HG02885 (cell line): ENCODE measurements around the gene CFAP141.

Source experiments
- ATAC-seq: cut with Tn5 transposase; IDR thresholded peaks from one replicate; pipeline ENCODE4 v1.9.1; 2021; ENCODE audit warnings: mild to moderate bottlenecking; ENCODE audit not compliant: unreplicated experiment, poor library complexity

CFAP141 gene

GRCh38 chr1:154176337-154176736 is 29.8 kb downstream of the CFAP141 start:
- no peak for ATAC-seq

- no peak for ATAC-seq
Observed at GRCh38 chr1:154174654-154175053, 31.5 kb downstream of the CFAP141 start.

- no peak for ATAC-seq
Observed at GRCh38 chr1:154171880-154172279, 34.3 kb downstream of the CFAP141 start.

- ATAC-seq, result no peak
Observed at GRCh38 chr1:154171223-154171583, 34.9 kb downstream of the CFAP141 start.

- ATAC-seq, result no peak
Observed at GRCh38 chr1:154170547-154171222, 35.4 kb downstream of the CFAP141 start.

- no peak for ATAC-seq
Observed at GRCh38 chr1:154167461-154167860, 38.7 kb downstream of the CFAP141 start.

- ATAC-seq, result no peak
Observed at GRCh38 chr1:154166207-154166606, 39.9 kb downstream of the CFAP141 start.

- ATAC-seq, result no peak
Observed at GRCh38 chr1:154159554-154159953, 46.6 kb downstream of the CFAP141 start.

GRCh38 chr1:154158307-154159125 is 47.6 kb downstream of the CFAP141 start:
- no peak for ATAC-seq

- peak; percentile 86 for ATAC-seq
Observed at GRCh38 chr1:154157520-154158306, 48.4 kb downstream of the CFAP141 start.

GRCh38 chr1:154155251-154155650 is 50.9 kb downstream of the CFAP141 start:
- no peak for ATAC-seq

GRCh38 chr1:154154534-154155191 is 51.5 kb downstream of the CFAP141 start, which contains the start of gene NUP210L:
TSS of gene NUP210L (minus strand) at chr1:154155073.
- ATAC-seq, result no peak

- no peak for ATAC-seq
Observed at GRCh38 chr1:154154053-154154452, 52.1 kb downstream of the CFAP141 start.

GRCh38 chr1:154151311-154151710 is 54.8 kb downstream of the CFAP141 start:
- no peak for ATAC-seq
